Measurements from ENCODE around the gene CABLES1. TPM values are rescaled to one million over a fixed set of nuclear protein-coding genes. Genes with fewer than 3 reads are reported as not detected.
"Not testable (repeated sequence)": the region's sequence is repeated elsewhere in the genome, so short reads cannot be mapped to it uniquely, and the experiment has no call there.

Gene CABLES1
- polyA plus RNA-seq, 3 donors: 0.09 to 0.15 TPM; not detected in 1

GRCh38 chr18:23268641-23269040 lies 133.4 kb downstream of the CABLES1 start:
- H3K4me2 ChIP-seq (replicated peaks; ENCODE audit: extremely low read depth, low read length, poor library complexity, severe bottlenecking): no peak overlapping the region
- H3K9me3 Mint-ChIP-seq: peaks cover 11 to 30% (median 23%) of the 10 kb centered on the region in 7 donors
- no peak overlapping the region for H3K9ac ChIP-seq (ENCODE audit: insufficient read depth, low read length, poor library complexity, severe bottlenecking)
- H3K79me2 ChIP-seq (ENCODE audit: insufficient read depth, low read length): no peaks in the 10 kb centered on the region
- TF ChIP-seq, protein P1, sequence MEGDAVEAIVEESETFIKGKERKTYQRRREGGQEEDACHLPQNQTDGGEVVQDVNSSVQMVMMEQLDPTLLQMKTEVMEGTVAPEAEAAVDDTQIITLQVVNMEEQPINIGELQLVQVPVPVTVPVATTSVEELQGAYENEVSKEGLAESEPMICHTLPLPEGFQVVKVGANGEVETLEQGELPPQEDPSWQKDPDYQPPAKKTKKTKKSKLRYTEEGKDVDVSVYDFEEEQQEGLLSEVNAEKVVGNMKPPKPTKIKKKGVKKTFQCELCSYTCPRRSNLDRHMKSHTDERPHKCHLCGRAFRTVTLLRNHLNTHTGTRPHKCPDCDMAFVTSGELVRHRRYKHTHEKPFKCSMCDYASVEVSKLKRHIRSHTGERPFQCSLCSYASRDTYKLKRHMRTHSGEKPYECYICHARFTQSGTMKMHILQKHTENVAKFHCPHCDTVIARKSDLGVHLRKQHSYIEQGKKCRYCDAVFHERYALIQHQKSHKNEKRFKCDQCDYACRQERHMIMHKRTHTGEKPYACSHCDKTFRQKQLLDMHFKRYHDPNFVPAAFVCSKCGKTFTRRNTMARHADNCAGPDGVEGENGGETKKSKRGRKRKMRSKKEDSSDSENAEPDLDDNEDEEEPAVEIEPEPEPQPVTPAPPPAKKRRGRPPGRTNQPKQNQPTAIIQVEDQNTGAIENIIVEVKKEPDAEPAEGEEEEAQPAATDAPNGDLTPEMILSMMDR (IDR thresholded peaks at IDR 0.05): no peak
- H2AFZ ChIP-seq (ENCODE audit: insufficient read depth, low read depth, low read length, poor library complexity, severe bottlenecking): no peak overlapping the region
- no peaks in the 10 kb centered on the region for H4K20me1 ChIP-seq (ENCODE audit: insufficient read depth, low read length)
- H3K9me3 ChIP-seq (replicated peaks in 1 of 2; ENCODE audit: control insufficient read depth in 1 of 2, insufficient read depth in 1 of 2, low read length in 2 of 2): peaks cover 15 to 16% of the 10 kb centered on the region in 2 donors
- H3K27me3 ChIP-seq (ENCODE audit: control insufficient read depth in 2 of 2, insufficient read depth in 2 of 2, low read length in 2 of 2): no peaks in the 10 kb centered on the region
- H3K4me1 ChIP-seq (ENCODE audit: control insufficient read depth in 1 of 2, insufficient read depth in 2 of 2, low read length in 2 of 2): no peaks in the 10 kb centered on the region
- no peak overlapping the region for H3K4me3 Mint-ChIP-seq
- peaks cover 9% of the 10 kb centered on the region for H3K4me1 Mint-ChIP-seq
- H3K36me3 ChIP-seq (replicated peaks in 1 of 2; ENCODE audit: control insufficient read depth in 1 of 2, insufficient read depth in 2 of 2, low read length in 2 of 2): no peaks in the 10 kb centered on the region
- intact Hi-C loops (cut with micrococcal nuclease): no loop called here
- no peak overlapping the region for H3K4me3 ChIP-seq (replicated peaks in 1 of 3; ENCODE audit: low read depth in 2 of 3, low read length in 3 of 3)
- no peak overlapping the region for H3K27ac Mint-ChIP-seq
- H3K36me3 Mint-ChIP-seq: peaks cover 4% of the 10 kb centered on the region in 2 donors
- WGBS (ENCODE audit: insufficient coverage): 100% methylated on average over 2 of the region's 8 CpGs
- DNase-seq: no peak
- peaks cover 1 to 3% (median 1%) of the 10 kb centered on the region in 3 donors for H3K27me3 Mint-ChIP-seq (ENCODE audit: low read depth in 3 of 3)
- no peak overlapping the region for H3K27ac ChIP-seq (ENCODE audit: low read depth in 1 of 2, low read length in 2 of 2)

DNA sequence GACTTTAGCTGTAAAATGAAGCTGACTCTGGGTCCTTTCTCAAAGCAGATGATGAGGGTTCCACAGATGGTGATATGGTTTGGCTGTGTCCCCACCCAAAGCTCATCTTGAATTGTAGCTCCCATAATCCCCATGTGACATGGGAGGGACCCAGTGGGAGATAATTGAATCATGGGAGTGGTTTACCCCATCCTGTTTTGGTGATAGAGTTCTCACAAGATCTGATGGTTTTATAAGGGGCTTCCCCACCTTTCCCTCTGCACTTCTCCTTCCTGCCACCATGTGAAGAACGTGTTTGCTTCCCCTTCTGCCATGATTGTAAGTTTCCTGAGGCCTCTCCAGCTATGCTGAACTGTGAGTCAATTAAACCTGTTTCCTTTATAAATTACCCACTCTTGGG lies 133.8 kb downstream of the CABLES1 start:
- H3K9me3 Mint-ChIP-seq: peaks cover 11 to 30% (median 23%) of the 10 kb centered on the region in 7 donors
- H3K27ac Mint-ChIP-seq; H3K4me3 Mint-ChIP-seq; H2AFZ ChIP-seq (ENCODE audit: insufficient read depth, low read depth, low read length, poor library complexity, severe bottlenecking); H3K4me2 ChIP-seq (replicated peaks; ENCODE audit: extremely low read depth, low read length, poor library complexity, severe bottlenecking); intact Hi-C loops (cut with micrococcal nuclease); H3K4me1 ChIP-seq (ENCODE audit: control insufficient read depth in 1 of 2, insufficient read depth in 2 of 2, low read length in 2 of 2); H3K27me3 Mint-ChIP-seq (ENCODE audit: low read depth in 3 of 3); H3K36me3 Mint-ChIP-seq; H3K9ac ChIP-seq (ENCODE audit: insufficient read depth, low read length, poor library complexity, severe bottlenecking); H3K27ac ChIP-seq (ENCODE audit: low read depth in 1 of 2, low read length in 2 of 2); H3K4me1 Mint-ChIP-seq; H3K36me3 ChIP-seq (replicated peaks in 1 of 2; ENCODE audit: control insufficient read depth in 1 of 2, insufficient read depth in 2 of 2, low read length in 2 of 2); H4K20me1 ChIP-seq (ENCODE audit: insufficient read depth, low read length); H3K4me3 ChIP-seq (replicated peaks in 1 of 3; ENCODE audit: low read depth in 2 of 3, low read length in 3 of 3); H3K79me2 ChIP-seq (ENCODE audit: insufficient read depth, low read length); H3K27me3 ChIP-seq (ENCODE audit: control insufficient read depth in 2 of 2, insufficient read depth in 2 of 2, low read length in 2 of 2): not testable (repeated sequence)
- peaks cover 15 to 16% of the 10 kb centered on the region in 2 donors for H3K9me3 ChIP-seq (replicated peaks in 1 of 2; ENCODE audit: control insufficient read depth in 1 of 2, insufficient read depth in 1 of 2, low read length in 2 of 2)
- peak; percentile 17 to 66 (median 35) for DNase-seq
- no CpG with 5 or more reads among the region's 1 CpG for WGBS (ENCODE audit: insufficient coverage)
